Activated CD8-positive, alpha-beta memory T cell treated with anti-CD3 and anti-CD28 coated beads for 4 hours (primary cell): Measurements from ENCODE around the gene ZNF519.

Source experiments
- DNase-seq, 2 donors: peaks; one replicate each; pipeline ENCODE4 v3.0.0-alpha.2; 2020; ENCODE audit warnings: low read depth in 2 of 2

Gene ZNF519

DNA sequence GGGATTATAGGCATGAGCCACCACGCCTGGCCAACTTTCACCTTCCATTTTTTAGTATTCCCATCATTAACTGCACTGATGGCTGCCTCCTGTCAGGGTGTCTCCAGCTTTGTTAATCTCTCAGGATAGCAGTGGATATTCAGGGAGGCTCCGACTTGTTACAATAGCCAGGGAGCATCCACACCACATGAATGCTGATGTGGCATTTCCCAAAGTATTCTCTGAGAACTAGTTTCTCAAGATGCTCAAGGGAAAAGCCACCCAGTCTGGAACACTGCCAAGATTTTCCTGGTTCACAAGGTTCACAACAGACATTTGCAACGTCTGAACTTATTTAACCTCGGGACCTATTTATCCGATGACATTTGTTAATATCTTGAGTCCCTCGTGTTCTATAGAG, 33.8 kb downstream of the ZNF519 start:
- DNase-seq = no peak

DNA sequence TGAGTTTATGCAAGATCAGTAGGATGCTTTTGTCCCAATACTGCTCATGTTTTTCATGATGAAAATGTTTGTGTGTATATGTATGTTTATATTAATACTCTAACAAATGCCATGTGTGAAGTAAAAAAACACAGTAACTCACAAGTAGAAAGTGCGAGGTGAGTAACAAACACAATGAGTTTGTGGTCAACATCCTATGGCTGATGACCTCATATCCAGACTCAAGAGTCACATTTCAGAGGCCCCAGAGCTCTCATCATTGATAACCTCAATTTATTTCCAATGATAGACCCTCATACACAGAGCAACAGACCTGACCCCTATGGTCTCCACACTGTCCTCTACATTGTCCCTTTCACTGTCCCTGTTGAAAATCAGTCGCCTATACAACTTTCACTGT, 34.5 kb downstream of the ZNF519 start:
- DNase-seq = no peak

DNA sequence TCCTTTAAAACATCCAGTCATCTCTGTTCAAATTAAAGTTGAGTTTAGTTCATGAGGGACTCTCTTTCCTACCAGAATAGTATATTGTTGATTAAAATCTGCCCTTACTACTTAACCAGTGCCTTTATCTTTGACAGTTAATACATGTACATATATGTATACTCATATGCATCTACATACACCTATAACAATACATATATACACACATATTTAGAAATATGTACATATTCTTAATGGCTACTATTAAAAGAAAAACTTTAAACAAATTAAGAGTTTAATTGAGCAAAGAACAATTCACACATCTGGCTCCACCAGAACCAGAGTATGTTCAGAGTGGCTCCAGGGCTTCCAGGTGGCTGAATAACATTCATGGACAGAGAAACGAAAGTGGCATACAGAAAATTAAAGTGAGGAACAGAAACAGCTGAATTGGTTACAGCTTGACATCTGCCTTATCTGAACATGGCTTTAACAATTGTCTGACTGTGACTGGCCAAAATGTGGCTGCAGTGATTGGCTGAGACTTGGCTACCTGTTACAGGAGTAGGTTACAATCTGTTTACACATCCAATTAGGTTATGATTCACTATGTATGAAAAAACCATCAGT, 38.8 kb downstream of the ZNF519 start:
- no peak for DNase-seq

DNA sequence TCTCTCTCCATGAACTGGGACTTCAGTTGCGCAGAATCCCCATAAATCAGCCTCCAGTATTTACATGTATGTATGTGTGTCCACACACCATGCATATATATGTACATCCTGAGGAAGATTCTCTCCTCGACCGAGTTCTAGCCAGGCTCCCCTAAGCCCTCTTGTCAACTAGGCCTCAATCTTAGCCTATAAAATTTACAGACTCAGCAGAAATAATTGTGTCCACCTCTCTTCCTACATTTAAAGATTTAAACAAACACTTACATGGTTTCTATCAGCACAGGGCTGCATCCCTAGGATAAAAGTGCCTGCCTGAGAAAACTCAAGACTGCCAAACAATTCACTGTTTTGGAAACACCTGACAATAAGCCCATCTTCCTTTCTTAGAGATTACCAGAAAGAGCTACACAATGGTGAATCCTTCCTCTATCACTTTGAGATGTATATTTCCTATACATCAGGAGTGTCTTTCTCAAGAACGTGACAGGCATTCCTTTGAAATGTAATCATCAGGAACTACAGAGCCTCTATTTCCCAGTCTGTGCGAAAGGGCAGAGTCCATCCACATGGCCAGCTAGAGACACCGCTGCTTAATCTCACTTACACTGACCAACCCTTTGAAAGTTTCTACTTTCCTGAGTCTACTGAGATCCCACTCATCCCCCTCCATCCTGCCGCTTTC, 39.5 kb downstream of the ZNF519 start:
- no peak for DNase-seq

DNA sequence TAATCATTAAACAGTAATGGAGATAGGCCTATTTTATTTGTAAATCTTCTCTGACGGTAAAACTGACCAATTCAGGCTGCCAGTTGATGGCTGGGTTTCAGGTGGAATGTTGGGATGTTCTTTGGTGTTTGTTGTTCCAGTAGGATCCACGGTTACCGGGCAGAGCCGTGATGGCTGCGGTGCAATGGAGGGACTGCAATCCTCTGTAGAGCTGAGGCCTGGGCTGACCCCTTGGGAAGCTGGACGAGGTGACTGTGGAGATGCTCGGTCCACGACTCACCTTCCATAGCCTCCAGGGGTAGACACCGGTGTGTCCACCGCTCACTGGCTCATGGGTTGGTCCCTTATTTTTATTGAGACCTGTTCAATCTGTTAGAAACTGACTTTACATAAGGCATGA, 42.5 kb downstream of the ZNF519 start:
- DNase-seq = no peak

DNA sequence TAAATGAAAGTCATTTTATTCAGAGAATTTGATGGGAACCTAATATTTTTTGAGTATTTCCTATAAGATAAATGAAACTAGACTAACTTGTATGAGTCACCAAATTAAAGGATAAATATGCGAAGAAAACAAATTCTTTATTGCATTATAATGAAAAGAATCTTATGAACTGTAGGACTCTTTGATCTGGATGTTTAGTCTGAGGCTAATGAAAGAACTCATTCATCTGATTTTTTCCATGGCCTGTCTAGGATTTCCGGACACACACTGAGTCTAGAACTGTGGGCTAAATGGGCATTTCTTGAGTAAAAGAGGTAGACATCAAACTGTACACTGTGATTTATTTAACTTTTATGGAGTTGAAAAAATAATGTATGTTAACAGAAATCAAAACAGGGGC, 43.0 kb downstream of the ZNF519 start:
- DNase-seq = no peak

DNA sequence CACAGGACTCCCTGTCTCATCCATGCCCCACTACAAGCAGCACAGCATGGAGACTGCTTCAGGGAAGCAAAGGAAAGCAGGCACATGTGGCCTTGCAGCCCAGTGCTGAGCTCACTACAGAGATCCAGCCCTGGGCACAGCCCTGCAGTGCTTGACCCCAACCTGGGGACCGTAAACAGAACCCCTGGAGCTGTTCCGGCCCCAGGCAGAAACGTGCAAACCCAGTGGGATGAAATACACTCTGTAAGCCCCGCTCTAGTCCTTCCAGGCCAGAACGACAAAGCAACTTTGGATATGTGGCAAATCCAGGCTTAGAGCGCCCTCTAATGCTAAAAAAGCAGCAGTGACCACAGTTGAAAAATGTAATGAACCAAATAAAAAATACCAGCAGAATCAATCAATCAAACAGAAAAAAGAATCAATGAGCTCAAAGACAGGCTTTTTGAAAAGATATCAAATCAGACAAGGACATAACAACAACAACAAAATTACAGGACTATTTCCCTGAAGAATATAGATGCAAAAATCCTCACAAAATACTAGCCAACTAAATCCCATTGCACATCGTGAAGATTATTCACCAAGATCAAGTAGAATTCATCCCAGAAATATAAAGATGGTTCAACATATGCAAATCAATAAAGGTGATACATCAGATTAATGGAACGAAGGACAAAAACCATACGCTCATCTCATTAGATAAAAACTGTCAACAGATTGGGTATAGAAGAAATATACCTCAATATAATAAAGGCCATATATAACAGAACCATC, 45.6 kb downstream of the ZNF519 start:
- DNase-seq = no peak

DNA sequence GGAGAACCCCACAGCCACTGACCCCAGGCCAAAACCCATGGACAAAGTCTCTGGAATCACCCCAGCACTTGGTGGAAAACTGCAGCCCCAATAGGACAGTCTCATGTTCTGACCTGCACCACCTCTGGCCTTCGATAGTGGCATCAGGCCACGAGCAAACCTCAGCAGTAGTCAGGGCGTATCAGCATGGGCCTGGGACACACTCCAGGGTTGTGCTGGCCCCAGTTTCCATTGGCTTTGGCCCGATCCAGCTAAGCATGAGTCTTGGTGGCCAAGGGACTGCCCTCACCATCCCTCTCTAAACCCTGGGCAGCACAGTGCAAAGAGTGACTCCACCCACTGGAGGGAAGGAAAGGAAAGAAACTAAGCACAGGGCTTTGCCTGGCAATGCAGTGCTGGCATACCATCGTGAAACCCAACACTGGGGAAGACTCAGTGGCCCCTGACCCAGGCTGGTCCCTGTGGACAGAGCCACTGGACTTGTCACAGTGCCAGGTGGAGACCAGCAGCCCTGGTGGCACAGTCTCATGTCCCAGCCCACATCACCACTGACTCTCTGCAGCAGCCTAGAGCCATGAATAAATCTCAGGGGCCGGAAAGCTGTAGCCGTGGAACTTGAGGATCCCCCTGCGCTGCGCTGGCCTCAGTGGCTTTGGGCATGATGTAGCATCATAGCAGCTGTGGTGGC, 46.3 kb downstream of the ZNF519 start:
- no peak for DNase-seq

DNA sequence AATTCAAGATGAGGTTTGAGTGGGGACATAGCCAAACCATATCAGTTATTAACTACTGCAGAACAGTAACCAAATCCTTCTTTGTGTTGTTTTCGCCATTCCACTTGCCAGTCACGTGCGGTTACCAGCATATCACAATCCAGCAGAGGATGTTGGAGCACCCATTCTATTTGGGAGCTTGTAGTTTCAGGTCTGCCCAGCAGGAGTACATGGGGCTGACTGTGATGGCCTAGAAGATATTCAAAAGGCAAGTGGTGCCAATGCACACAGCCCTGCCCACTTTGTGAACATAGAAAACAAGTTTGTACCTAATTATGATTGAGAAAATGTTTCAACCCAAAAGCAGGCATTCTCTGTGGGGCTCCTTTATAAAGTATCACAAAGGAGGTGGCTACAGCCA, 57.0 kb downstream of the ZNF519 start:
- no peak for DNase-seq

DNA sequence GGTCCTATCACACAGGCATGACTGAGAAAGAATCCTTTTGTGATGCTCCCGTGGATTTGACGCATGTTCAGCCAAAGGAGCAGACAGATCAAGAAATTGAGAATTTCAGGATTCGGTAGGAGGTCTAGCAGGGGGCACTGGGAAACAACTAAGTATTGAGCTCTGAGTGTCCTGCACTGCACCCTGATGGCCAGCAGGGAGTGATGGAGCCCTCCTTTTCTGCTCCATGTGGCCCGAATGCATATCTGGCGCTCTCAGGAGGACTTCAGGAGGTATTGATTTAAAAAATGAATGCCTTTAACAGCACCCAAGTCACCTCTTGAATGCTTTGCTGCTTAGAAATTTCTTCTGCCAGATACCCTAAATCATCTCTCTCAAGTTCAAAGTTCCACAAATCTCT, 58.0 kb downstream of the ZNF519 start:
- DNase-seq = no peak

DNA sequence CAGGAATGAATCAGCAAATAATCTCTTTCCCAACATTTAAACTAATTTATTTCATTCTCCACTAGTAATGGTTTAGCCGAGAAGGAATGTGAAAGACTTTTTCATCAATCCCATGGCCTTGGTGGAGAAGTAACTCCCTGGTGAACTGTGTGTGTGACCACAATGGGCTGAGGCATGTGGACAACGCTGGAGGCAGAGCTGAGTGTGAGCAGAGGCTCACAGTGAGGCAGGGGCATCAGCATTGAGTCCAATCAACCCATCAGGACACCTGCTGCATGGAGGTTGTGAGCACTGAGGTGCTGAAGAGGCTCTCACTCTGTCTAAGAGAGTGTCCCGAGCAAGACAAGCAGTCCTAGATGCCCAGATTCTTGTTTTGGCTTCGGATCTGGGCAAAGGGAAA, 78.6 kb downstream of the ZNF519 start:
- DNase-seq = no peak
